AG10803 (cell line): ENCODE data around the gene SCYGR7.

Experiments
- DNase-seq: peaks from one replicate; pipeline ENCODE4 v3.0.0; 2010; ENCODE audit warnings: low read depth
- H3K4me3 ChIP-seq: 2 replicates; pipeline ENCODE4 v1.5.1; 2011; ENCODE audit warnings: mild to moderate bottlenecking, low read length, control low read depth
- TF ChIP-seq, protein P1 (sequence below): conservative IDR thresholded peaks from 2 replicates; pipeline ENCODE4 v1.5.1; 2011; ENCODE audit warnings: mild to moderate bottlenecking, low read length, control low read depth, inconsistent platforms

SCYGR7 gene, protein sequence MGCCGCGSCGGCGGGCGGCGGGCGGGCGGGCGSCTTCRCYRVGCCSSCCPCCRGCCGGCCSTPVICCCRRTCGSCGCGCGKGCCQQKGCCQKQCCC

DNA sequence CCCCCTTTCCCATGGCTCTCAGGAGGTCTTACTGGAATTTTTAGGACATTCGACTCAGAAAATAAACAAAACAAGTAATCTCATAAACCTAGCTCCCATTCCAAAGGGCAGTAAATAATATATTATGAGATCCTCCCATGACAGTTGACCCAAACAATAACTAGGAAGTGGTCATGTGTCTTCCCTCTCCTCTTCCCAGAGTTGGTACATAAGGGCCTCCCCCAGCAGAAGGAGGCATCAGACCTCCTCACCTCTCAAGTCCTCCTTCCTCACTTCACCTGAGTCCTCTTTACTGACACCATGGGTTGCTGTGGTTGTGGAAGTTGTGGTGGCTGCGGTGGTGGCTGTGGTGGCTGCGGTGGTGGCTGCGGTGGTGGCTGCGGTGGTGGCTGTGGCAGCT lies at the start of gene SCYGR7:
SCYGR7 (plus strand) TSS at position 301 of the 400 bp plus-strand sequence; CDS start at position 301, 0 bp downstream.
- DNase-seq = no peak
- TF ChIP-seq, protein P1, sequence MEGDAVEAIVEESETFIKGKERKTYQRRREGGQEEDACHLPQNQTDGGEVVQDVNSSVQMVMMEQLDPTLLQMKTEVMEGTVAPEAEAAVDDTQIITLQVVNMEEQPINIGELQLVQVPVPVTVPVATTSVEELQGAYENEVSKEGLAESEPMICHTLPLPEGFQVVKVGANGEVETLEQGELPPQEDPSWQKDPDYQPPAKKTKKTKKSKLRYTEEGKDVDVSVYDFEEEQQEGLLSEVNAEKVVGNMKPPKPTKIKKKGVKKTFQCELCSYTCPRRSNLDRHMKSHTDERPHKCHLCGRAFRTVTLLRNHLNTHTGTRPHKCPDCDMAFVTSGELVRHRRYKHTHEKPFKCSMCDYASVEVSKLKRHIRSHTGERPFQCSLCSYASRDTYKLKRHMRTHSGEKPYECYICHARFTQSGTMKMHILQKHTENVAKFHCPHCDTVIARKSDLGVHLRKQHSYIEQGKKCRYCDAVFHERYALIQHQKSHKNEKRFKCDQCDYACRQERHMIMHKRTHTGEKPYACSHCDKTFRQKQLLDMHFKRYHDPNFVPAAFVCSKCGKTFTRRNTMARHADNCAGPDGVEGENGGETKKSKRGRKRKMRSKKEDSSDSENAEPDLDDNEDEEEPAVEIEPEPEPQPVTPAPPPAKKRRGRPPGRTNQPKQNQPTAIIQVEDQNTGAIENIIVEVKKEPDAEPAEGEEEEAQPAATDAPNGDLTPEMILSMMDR = no peak
- no peak within 1 kb of the TSS for H3K4me3 ChIP-seq

DNA sequence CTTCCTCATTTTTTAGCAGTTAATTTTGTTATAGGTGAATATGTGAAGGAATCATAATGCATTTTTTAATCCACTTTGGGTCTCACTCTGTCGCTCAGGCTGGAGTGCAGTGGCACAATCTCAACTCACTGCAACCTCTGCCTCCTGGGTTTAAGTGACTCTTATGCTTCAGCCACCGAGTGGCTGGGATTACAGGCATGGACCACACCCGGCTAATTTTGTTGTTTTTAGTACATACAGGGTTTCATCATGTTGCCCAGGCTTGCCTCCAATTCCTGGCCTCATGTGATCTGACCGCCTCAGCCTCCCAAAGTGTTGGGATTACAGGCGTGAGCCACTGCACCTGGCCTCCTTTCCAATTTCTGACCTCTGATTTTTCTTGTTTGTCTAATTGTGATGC lies 43.9 kb upstream of the SCYGR7 start:
- TF ChIP-seq, protein P1 = no peak
- H3K4me3 ChIP-seq = no peak overlapping the region
- no peak for DNase-seq

DNA sequence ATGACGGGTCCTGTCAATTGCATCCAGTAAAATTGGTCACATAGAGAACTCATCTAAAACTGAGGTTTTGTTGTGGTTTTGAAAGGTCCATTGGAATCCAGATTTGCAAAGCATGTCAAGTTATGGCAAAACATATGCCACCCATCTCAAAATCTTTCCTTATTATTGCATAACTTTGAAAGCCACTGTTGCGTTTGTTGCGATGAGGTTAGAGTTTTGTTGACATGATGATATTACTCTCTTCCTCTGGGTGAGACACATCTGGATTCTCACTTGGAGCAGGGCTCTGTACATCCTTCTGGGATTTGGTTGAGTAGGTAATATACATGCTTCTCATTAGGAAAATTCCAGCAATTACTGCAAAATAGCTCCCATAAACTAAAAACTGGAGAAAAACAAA lies 40.9 kb upstream of the SCYGR7 start:
- no peak for DNase-seq
- TF ChIP-seq, protein P1 = no peak
- H3K4me3 ChIP-seq = no peak overlapping the region

DNA sequence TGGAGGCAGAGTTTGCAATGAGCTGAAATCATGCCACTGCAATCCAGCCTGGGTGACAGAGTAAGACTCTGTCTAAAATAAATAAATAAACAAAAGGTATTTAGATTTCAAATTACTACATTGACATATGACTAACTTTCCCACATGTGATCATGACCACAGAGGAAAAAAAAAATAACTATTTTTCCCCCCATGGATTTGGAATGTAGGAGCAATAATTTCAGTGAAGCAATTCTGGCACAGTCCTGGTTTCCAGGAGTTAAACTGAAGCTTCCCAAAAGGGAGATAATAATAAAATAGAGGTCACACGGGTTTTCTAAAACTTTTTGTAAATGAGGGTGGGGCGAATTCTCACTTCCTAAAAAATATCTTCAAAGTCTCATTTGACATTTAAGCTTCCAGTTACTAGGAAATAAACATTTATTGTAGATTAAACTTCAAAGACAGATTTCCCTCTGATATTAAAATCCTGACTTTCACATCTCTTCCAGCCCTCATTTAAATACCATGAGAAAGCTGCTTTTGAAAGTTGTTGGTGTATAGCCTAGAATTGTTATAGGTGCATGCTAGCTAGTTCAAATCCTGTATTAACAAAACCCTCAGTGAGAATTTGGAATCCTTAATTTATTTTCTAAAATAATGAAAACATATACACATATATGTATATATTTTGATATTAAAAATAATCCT lies 31.0 kb upstream of the SCYGR7 start:
- H3K4me3 ChIP-seq = no peak overlapping the region
- no peak for DNase-seq
- TF ChIP-seq, protein P1 = no peak

DNA sequence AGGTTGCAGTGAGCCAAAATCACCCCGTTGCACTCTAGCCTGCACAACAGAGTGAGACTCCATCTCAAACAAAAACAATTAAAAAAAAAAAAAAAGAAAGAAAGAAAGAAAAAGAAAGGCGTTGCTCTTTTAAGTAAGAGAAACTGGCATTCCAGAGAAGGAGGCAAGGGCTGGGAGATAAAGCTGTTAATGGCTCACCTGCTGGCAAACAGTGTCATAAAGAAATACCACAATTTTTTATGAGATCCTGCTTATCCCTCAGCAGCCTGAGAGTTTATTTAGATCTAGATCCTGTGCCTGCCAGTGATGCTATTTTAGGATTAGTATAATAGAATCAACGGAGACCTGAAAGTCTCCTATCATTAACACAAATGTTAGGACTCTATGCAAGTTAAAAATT lies 26.6 kb upstream of the SCYGR7 start:
- H3K4me3 ChIP-seq = no peak overlapping the region
- no peak for DNase-seq
- TF ChIP-seq, protein P1 = no peak

DNA sequence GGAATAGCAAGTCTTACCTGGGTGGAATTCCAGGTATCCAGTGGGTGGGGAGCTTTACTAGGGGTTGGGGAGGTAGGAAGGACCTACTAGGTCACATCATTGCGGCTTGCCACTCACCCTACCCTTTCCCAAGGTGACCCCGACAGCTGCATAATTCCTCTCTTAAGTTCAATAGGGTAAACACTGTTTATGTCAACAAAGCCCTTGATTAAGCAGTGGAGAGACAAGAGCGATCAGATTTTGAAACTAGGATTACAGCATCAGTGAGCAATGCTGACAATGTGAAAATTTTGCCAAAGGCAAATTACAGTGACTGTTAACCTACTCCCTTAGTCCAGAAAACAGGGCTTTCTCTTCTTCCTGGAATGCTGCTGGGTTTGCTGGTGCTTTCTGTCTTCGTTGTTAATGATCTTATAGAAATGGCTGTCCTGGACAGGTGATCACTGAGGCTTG lies 24.8 kb upstream of the SCYGR7 start:
- TF ChIP-seq, protein P1 = no peak
- H3K4me3 ChIP-seq = no peak overlapping the region
- DNase-seq = peak; percentile 32

DNA sequence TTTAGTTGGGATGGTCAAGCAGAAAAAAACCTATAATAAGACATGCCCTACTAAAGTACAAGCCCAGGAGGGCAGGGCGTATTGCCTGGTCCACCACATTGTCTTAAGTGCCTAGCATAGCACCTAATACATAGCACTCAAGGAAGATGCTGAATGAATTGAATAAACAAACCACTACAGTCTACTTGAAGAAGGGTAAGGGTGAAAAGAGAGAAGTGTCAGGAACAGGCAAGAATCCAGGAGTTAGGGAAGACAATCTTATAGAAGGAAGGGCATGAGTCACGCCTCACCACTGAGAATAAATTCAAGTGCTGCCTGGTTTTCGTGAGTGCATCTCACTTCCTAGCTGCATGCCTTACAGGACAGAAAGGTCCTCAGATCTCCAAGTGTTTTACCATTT lies 24.2 kb upstream of the SCYGR7 start:
- no peak overlapping the region for H3K4me3 ChIP-seq
- TF ChIP-seq, protein P1 = no peak
- peak; percentile 6 for DNase-seq
